ENCODE data around the gene EEF1E1. TPM values are rescaled to one million over a fixed set of nuclear protein-coding genes. Genes with fewer than 3 reads are reported as not detected.

The EEF1E1 gene
- total RNA-seq, 4 donors from 2014 or later: 10.9 to 63.4 (median 24.5) TPM

DNA sequence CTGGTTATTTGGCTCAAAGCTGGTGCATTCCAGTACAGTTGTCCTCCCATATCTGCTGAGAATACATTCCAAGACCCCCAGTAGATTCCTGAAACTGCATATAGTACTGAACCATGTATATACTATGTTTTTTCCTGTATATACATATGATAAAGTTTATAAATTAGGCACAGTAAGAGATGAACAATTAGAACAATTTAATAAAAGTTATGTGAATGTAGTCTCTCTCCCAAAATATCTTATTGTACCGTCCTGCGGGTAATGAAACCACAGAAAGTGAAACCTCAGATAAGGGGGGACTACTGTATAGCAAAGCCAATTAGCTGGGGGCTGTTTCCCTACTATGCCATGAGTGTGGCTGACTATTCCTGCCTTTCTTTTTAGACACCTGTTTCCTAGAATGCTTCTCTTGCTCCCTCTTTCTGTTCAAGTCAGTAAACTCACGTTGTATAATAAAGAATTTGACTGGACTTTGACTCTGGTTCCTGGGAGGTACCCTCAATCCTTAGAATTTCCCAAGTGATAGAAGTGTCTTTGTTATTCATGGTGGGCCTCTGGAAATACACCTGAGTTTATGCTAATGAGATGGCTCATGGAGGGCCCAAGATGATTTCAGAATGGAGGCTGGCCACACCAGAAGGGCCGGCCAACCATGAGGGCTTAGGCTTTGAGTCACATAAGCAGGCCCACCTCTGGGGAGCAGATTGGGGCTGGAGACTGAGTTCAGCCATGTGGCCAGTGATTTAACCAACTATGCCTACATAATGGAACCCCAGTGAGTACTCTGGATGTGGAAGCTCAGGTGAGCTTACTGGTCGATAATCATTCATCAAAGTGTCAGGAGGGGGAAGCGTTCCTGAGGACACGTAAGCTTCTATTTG lies 37.5 kb downstream of the EEF1E1 start:
- 86% methylated on average over 7 of the region's 7 CpGs for WGBS, 2 donors
- no peaks in the 10 kb centered on the region for H3K36me3 ChIP-seq
- H3K9me3 ChIP-seq: no peaks in the 10 kb centered on the region
- H3K27me3 ChIP-seq: no peaks in the 10 kb centered on the region
- intact Hi-C loops (cut with DNase I): loop anchor here (5.0 kb wide), 1 partner anchor 343 kb away; no protein-coding TSS in a partner anchor
- H3K4me3 ChIP-seq (replicated peaks in 1 of 3): peak overlapping the region in 2 of 3 donors; percentile 69
- DNase-seq: peak in 1 of 2 donors; percentile 6
- no peak for TF ChIP-seq POLR2A (IDR thresholded peaks at IDR 0.05)
- TF ChIP-seq, protein P1, sequence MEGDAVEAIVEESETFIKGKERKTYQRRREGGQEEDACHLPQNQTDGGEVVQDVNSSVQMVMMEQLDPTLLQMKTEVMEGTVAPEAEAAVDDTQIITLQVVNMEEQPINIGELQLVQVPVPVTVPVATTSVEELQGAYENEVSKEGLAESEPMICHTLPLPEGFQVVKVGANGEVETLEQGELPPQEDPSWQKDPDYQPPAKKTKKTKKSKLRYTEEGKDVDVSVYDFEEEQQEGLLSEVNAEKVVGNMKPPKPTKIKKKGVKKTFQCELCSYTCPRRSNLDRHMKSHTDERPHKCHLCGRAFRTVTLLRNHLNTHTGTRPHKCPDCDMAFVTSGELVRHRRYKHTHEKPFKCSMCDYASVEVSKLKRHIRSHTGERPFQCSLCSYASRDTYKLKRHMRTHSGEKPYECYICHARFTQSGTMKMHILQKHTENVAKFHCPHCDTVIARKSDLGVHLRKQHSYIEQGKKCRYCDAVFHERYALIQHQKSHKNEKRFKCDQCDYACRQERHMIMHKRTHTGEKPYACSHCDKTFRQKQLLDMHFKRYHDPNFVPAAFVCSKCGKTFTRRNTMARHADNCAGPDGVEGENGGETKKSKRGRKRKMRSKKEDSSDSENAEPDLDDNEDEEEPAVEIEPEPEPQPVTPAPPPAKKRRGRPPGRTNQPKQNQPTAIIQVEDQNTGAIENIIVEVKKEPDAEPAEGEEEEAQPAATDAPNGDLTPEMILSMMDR (IDR thresholded peaks at IDR 0.05): no peak
- peak overlapping the region; percentile 48 to 81 (median 71) for H3K27ac ChIP-seq
- H3K4me1 ChIP-seq: peaks cover 7 to 9% of the 10 kb centered on the region in 2 donors

- intact Hi-C loops (cut with DNase I): loop anchor here (5.0 kb wide), 1 partner anchor 342 kb away; no protein-coding TSS in a partner anchor
- no peaks in the 10 kb centered on the region for H3K27me3 ChIP-seq
- 0 to 1% methylated on average over 50 to 57 of the region's 64 CpGs for WGBS, 2 donors
- peak within 1 kb of the TSS; percentile 71 to 86 (median 81) for H3K27ac ChIP-seq
- peak within 1 kb of the TSS; percentile 69 to 79 (median 69) for H3K4me3 ChIP-seq (replicated peaks in 1 of 3)
- H3K36me3 ChIP-seq: no peaks in the 10 kb centered on the region
- TF ChIP-seq POLR2A (IDR thresholded peaks at IDR 0.05): peak in 1 of 2 donors; percentile 70
- TF ChIP-seq, protein P1 (IDR thresholded peaks at IDR 0.05): peak in 1 of 6 experiments; percentile 31
- peaks cover 7 to 9% of the 10 kb centered on the region in 2 donors for H3K4me1 ChIP-seq
- DNase-seq: peak; percentile 97 to 98
- H3K9me3 ChIP-seq: no peaks in the 10 kb centered on the region
Measured at GRCh38 chr6:8063761-8064637, 38.3 kb downstream of the EEF1E1 start, which contains the start of gene BLOC1S5. BLOC1S5 (minus strand) TSS chr6:8064389; CDS start chr6:8064376, 13 bp downstream.

- no peaks in the 10 kb centered on the region for H3K9me3 ChIP-seq
- H3K4me3 ChIP-seq (replicated peaks in 1 of 3): no peak overlapping the region
- H3K27ac ChIP-seq: no peak overlapping the region
- TF ChIP-seq POLR2A (IDR thresholded peaks at IDR 0.05): no peak
- TF ChIP-seq, protein P1 (IDR thresholded peaks at IDR 0.05): no peak
- WGBS, 2 donors: 92 to 94% methylated on average over 4 of the region's 4 CpGs
- no peaks in the 10 kb centered on the region for H3K27me3 ChIP-seq
- peaks cover 7 to 9% of the 10 kb centered on the region in 2 donors for H3K4me1 ChIP-seq
- no peaks in the 10 kb centered on the region for H3K36me3 ChIP-seq
- intact Hi-C loops (cut with DNase I): loop anchor here (5.0 kb wide), 1 partner anchor 339 kb away; no protein-coding TSS in a partner anchor
- no peak for DNase-seq
Measured at GRCh38 chr6:8061736-8062135, 40.6 kb downstream of the EEF1E1 start.

DNA sequence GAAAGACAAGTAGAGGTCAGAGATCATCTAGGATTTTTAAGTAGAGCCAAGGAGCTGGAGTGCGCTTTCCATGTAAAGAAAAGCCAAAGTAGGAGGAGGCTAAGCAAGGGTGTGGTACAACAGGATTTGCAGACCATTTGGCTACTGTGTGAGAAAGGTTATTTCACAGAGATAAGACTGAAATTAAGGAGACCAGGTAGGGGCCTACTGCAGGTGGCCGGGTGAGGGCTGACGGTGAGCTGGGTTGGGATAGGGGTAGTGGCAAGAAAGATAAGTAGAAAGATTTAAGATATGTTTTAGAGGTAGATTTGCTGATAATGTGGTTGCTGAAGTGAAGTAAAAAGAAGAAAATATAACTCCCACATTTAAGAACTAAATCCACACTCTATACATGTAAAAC lies 42.0 kb downstream of the EEF1E1 start:
- intact Hi-C loops (cut with DNase I): loop anchor here (5.0 kb wide), 1 partner anchor 338 kb away; no protein-coding TSS in a partner anchor
- Histone ChIP-seq H3K9me3 (no peaks in the 10 kb centered on the region), H3K36me3 (no peaks in the 10 kb centered on the region), H3K27ac (no peak overlapping the region), H3K27me3 (no peaks in the 10 kb centered on the region), H3K4me3 (replicated peaks in 1 of 3) (no peak overlapping the region), H3K4me1 (peaks cover 7 to 9% of the 10 kb centered on the region in 2 donors)
- WGBS, 2 donors: 87 to 93% methylated on average over 3 of the region's 3 CpGs
- no peak for TF ChIP-seq POLR2A (IDR thresholded peaks at IDR 0.05)
- TF ChIP-seq, protein P1 (IDR thresholded peaks at IDR 0.05): no peak
- no peak for DNase-seq

Measured in thyroid gland (tissue), 4 donors.